Measurements from ENCODE around the gene RCVRN.

DNA sequence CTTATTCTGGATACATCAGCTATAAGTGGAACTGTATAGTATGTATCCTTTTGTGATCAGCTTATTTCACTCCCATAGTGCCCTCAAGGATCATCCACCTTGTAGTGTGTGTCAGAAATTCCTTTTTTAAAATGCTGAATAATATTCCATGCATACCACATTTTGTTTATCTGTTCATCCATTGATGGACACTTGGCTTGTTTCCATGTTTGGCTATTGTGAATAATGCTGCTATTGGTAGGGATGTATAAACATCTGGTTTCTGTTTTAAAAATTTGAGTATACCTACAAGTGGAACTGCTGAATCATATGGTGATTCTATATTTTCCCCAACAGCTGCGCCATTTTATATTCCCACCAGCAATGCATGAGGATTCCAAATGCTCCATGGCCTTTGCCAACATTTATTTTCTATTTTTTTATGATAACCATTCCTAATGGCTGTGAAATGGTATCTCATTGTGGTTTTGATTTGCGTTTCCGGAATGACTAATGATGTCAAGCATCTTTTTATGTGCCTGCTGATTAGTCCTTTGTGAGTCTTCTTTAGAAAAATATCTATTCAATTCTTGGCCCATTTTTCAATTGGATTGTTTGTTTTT, 11.6 kb downstream of the RCVRN start:
- TF ChIP-seq, protein P1, sequence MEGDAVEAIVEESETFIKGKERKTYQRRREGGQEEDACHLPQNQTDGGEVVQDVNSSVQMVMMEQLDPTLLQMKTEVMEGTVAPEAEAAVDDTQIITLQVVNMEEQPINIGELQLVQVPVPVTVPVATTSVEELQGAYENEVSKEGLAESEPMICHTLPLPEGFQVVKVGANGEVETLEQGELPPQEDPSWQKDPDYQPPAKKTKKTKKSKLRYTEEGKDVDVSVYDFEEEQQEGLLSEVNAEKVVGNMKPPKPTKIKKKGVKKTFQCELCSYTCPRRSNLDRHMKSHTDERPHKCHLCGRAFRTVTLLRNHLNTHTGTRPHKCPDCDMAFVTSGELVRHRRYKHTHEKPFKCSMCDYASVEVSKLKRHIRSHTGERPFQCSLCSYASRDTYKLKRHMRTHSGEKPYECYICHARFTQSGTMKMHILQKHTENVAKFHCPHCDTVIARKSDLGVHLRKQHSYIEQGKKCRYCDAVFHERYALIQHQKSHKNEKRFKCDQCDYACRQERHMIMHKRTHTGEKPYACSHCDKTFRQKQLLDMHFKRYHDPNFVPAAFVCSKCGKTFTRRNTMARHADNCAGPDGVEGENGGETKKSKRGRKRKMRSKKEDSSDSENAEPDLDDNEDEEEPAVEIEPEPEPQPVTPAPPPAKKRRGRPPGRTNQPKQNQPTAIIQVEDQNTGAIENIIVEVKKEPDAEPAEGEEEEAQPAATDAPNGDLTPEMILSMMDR (IDR thresholded peaks at IDR 0.05): no peak
- TF ChIP-seq POLR2A (IDR thresholded peaks at IDR 0.05): no peak

Measured in adrenal gland (tissue), 5 donors.